ENCODE data around the gene TRAPPC1. TPM values are rescaled to one million over a fixed set of nuclear protein-coding genes. Genes with fewer than 3 reads are reported as not detected.

TRAPPC1 gene
- total and polyA plus RNA-seq, 2 of the 8 experiments (the other 6 are each of a cell fraction or from before 2014, with no cell fraction given) = 114 to 170 TPM

DNA sequence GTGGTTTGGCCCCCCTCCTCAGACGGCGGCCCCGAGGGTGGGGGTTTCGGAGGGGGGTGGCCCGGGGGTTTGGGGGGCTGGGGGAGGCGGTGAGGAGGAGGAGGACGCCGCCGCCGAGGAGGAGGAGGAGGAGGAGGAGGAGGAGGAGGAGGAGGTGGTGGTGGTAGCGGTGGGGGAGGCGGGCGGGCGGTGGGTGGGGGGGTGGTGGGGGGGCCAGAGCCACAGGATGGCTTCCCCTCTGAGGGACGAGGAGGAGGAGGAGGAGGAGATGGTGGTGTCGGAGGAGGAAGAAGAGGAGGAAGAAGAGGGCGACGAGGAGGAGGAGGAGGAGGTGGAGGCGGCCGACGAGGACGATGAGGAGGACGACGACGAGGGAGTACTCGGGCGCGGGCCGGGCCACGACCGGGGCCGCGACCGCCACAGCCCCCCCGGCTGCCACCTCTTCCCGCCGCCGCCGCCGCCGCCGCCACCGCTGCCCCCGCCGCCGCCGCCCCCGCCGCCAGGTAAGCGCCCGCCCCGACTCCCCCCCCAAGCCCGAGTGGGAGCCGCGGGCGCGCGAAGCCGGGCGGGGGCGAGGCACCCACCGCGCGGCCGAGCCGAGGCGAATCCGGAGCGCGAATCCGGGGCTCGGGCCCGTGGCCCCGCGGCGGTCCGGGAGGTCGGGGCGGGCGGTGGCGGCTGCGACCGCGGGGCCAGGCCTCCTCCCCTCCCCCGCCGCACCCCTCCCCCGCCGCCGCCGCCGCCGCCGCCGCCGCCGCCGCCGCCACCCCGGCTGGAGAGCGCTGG is 47.0 kb downstream of the TRAPPC1 start:
- Histone ChIP-seq H2BK20ac (ENCODE audit: low read length) (no peak overlapping the region), H2BK120ac (replicated peaks; ENCODE audit: low read depth, low read length) (no peak overlapping the region), H2BK12ac (ENCODE audit: low read depth, low read length) (no peak overlapping the region), H4K20me1 (replicated peaks in 1 of 2; ENCODE audit: control insufficient read depth in 1 of 2, insufficient read depth in 2 of 2, low read length in 2 of 2) (no peaks in the 10 kb centered on the region), H4K91ac (replicated peaks; ENCODE audit: insufficient read length, low read length) (no peak overlapping the region), H3K4ac (replicated peaks; ENCODE audit: insufficient read length, low read depth, low read length) (no peak overlapping the region), H3K4me2 (ENCODE audit: insufficient read depth in 1 of 2, low read depth in 2 of 2, low read length in 2 of 2) (peak overlapping the region; percentile 82 to 100; a peak in 3 of 4 replicates), H3K4me3 (ENCODE audit: extremely low read depth in 1 of 4, insufficient read depth in 2 of 4, low read depth in 3 of 4, low read length in 4 of 4) (peak overlapping the region; percentile 17 to 83 (median 39); a peak in 6 of 8 replicates), H3K18ac (ENCODE audit: extremely low read depth, low read length) (no peak overlapping the region; the same call in 1 of the 2 replicates), H3K56ac (replicated peaks; ENCODE audit: insufficient read length, low read depth, low read length) (no peak overlapping the region), H3K79me2 (ENCODE audit: control insufficient read depth in 1 of 2, insufficient read depth in 2 of 2, low read length in 2 of 2) (no peaks in the 10 kb centered on the region), H3K27ac (ENCODE audit: low read depth, low read length) (no peak overlapping the region), H2AFZ (ENCODE audit: low read length) (no peak overlapping the region), H4K5ac (ENCODE audit: insufficient read length, low read depth, low read length) (no peak overlapping the region), H2AK5ac (ENCODE audit: low read depth, low read length) (no peak overlapping the region), H3K23ac (ENCODE audit: insufficient read length) (no peak overlapping the region), H3K36me3 (ENCODE audit: control insufficient read depth in 2 of 4, insufficient read depth in 4 of 4, low read length in 3 of 4) (peaks cover 3 to 6% (median 4%) of the 10 kb centered on the region in 4 experiments; a peak in 5 of 8 replicates), H4K8ac (ENCODE audit: extremely low read depth, insufficient read depth, low read length) (no peak overlapping the region), H3K9ac (replicated peaks in 1 of 4; ENCODE audit: extremely low read depth in 1 of 4, low read depth in 3 of 4, low read length in 3 of 4) (peak overlapping the region in 1 of 4 experiments; percentile 30; a peak in 1 of 7 replicates), H2BK15ac (ENCODE audit: low read length) (no peak overlapping the region), H3K14ac (ENCODE audit: insufficient read length) (no peak overlapping the region), H3K27me3 (replicated peaks in 1 of 4; ENCODE audit: control insufficient read depth in 3 of 4, extremely low read depth in 1 of 4, insufficient read depth in 3 of 4, low read length in 3 of 4) (peaks cover 0 to 10% (median 3%) of the 10 kb centered on the region in 4 experiments; a peak in 3 of 7 replicates), H3K23me2 (ENCODE audit: low read depth, low read length) (peaks cover 24% of the 10 kb centered on the region), H3K79me1 (ENCODE audit: low read depth, low read length) (no peaks in the 10 kb centered on the region), H3K4me1 (replicated peaks in 1 of 4; ENCODE audit: control insufficient read depth in 3 of 4, insufficient read depth in 4 of 4, low read length in 3 of 4) (peaks cover 7 to 30% (median 17%) of the 10 kb centered on the region in 4 experiments), H2BK5ac (ENCODE audit: low read depth, low read length) (no peak overlapping the region), H3K9me3 (ENCODE audit: insufficient read depth in 2 of 2, low read depth in 1 of 2, low read length in 1 of 2) (no peaks in the 10 kb centered on the region)
- WGBS, 2 experiments (ENCODE audit: extremely low coverage in 1 of 2, insufficient coverage in 1 of 2, insufficient read length in 1 of 2, insufficient replicate concordance in 2 of 2, low coverage in 1 of 2, low lambda C conversion rate in 2 of 2, missing lambda C conversion rate in 1 of 2) = no CpG with 5 or more reads among the region's 100 CpGs
- FAIRE-seq (no peak), DNase-seq (ENCODE audit: low read depth in 1 of 2, low spot score in 2 of 2) (no peak)
- POLR2A ChIA-PET (ENCODE audit: partially characterized antibody) = interaction anchor here (0.6 to 1.7 kb wide), 2 partner anchors 16 to 96 kb away, joined by 3 to 6 read pairs; no protein-coding TSS in a partner anchor
- CTCF ChIA-PET (ENCODE audit: partially characterized antibody) = no interaction called here
- TF ChIP-seq CREB1 (IDR thresholded peaks at IDR 0.05) = no peak
- no peak for TF ChIP-seq POLR2A (IDR thresholded peaks at IDR 0.05; ENCODE audit: control extremely low read depth in 1 of 2, low read depth in 2 of 2, low read length in 2 of 2)
- TF ChIP-seq EZH2 (IDR thresholded peaks at IDR 0.05; ENCODE audit: low read depth, low read length, severe bottlenecking) = no peak
- no peak for TF ChIP-seq RBBP5 (IDR thresholded peaks at IDR 0.05; ENCODE audit: borderline replicate concordance, low read depth, low read length)
- no peak for TF ChIP-seq SUZ12 (IDR thresholded peaks at IDR 0.05; ENCODE audit: low read length)
- TF ChIP-seq SP1 (IDR thresholded peaks at IDR 0.05; ENCODE audit: low read depth, low read length) = no peak
- TF ChIP-seq RFX5 (IDR thresholded peaks at IDR 0.05; ENCODE audit: borderline replicate concordance, low read depth, low read length) = no peak
- no peak for TF ChIP-seq CBX8 (IDR thresholded peaks at IDR 0.05; ENCODE audit: borderline replicate concordance, low read depth, low read length)
- no peak for TF ChIP-seq SIRT6 (IDR thresholded peaks at IDR 0.05; ENCODE audit: low read length)
- TF ChIP-seq SP4 (IDR thresholded peaks at IDR 0.05; ENCODE audit: low read length) = no peak
- no peak for TF ChIP-seq EP300 (IDR thresholded peaks at IDR 0.05; ENCODE audit: borderline replicate concordance in 1 of 2, low read depth in 2 of 2, low read length in 2 of 2)
- TF ChIP-seq TEAD4 (IDR thresholded peaks at IDR 0.05; ENCODE audit: low read depth, low read length) = no peak
